Loucy (cell line): ENCODE data around the gene RAD54L2.

Experiments
- CTCF ChIP-seq: fragments of 200-600 bp; sonication (generic); conservative IDR thresholded peaks from 2 replicates; pipeline ENCODE4 v1.5.1; 2014; ENCODE audit warnings: mild to moderate bottlenecking, antibody characterized with exemption, low read length
- EZH2phosphoT487 ChIP-seq: fragments of 200-600 bp; IDR thresholded peaks from 2 replicates; pipeline ENCODE4 v1.6.1; 2018; ENCODE audit warnings: antibody characterized with exemption, mild to moderate bottlenecking, moderate library complexity, borderline replicate concordance

GRCh38 chr3:51557993-51558392, 19.5 kb downstream of the RAD54L2 start:
- no peak for TF ChIP-seq CTCF
- no peak for TF ChIP-seq EZH2phosphoT487
